Fibroblast of the aortic adventitia (primary cell): ENCODE data around the gene ALK. TPM values are rescaled to one million over a fixed set of nuclear protein-coding genes. Genes with fewer than 3 reads are reported as not detected.

ENCODE experiments used
- DNase-seq: peaks from one replicate; pipeline ENCODE4 v3.0.0-alpha.2; 2010; ENCODE audit warnings: low read depth
- H3K4me3 ChIP-seq: 2 replicates; pipeline ENCODE4 v1.5.1; 2011; ENCODE audit warnings: low read depth, mild to moderate bottlenecking, control low read depth, low read length, moderate library complexity
- total RNA-seq: library from RNA; depleted of rRNA; stranded (reverse); fragments of >200 nt; gene quantifications from 2 replicates; pipeline ENCODE4 v1.2.3, GENCODE V29; 2012; ENCODE audit warnings: low replicate concordance
- TF ChIP-seq, protein P1 (sequence below): IDR thresholded peaks from 2 replicates; pipeline ENCODE4 v1.5.1; 2011; ENCODE audit warnings: mild to moderate bottlenecking, low read length, control low read depth, inconsistent platforms; ENCODE audit not compliant: insufficient read depth

The ALK gene
- total RNA-seq, 1 donor, result 0.27 TPM

DNA sequence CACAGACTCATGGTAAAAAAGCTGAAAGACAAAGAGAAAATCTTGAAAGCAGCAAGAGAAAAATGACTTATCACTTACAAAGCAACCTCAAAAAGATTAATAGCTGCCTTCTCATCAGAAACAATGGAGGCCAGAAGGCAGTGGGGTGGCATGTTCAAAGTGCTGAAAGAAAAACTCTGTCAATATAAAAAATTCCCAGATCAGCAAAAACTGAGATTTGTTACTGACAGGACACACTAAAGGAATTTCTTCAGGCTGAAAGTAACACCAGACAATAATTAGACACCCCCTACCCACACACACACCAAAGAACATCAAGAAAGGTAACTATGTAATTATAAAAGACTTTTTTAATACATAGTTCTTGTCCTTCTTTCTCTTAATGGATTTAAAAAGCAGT lies 495.0 kb downstream of the ALK start:
- H3K4me3 ChIP-seq, result no peak overlapping the region
- no peak for DNase-seq
- TF ChIP-seq, protein P1, sequence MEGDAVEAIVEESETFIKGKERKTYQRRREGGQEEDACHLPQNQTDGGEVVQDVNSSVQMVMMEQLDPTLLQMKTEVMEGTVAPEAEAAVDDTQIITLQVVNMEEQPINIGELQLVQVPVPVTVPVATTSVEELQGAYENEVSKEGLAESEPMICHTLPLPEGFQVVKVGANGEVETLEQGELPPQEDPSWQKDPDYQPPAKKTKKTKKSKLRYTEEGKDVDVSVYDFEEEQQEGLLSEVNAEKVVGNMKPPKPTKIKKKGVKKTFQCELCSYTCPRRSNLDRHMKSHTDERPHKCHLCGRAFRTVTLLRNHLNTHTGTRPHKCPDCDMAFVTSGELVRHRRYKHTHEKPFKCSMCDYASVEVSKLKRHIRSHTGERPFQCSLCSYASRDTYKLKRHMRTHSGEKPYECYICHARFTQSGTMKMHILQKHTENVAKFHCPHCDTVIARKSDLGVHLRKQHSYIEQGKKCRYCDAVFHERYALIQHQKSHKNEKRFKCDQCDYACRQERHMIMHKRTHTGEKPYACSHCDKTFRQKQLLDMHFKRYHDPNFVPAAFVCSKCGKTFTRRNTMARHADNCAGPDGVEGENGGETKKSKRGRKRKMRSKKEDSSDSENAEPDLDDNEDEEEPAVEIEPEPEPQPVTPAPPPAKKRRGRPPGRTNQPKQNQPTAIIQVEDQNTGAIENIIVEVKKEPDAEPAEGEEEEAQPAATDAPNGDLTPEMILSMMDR, result no peak

DNA sequence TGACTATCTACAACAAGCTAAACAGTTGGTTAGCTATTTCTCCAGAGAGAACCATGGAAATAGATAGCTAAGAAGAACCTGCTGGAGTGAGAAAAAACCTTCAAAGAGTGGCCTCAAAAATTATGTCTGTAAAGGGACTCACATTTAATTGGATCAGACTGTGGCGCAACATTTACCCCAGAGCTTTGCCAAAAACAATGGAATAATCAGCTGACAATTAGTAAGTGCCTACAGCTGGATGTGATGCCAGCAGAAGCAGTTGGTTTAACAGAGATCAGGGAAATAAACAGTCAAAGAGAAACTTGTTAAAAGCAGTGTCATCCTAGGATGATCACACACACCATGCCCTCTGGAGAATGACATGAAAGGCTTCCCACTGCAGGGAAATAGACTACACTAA lies 495.5 kb downstream of the ALK start:
- H3K4me3 ChIP-seq, result no peak overlapping the region
- peak; percentile 4 for DNase-seq
- TF ChIP-seq, protein P1, result no peak

- H3K4me3 ChIP-seq, result no peak overlapping the region
- TF ChIP-seq, protein P1, result no peak
- DNase-seq, result no peak
Observed at GRCh38 chr2:29423061-29423666, 498.2 kb downstream of the ALK start.

- no peak for DNase-seq
- TF ChIP-seq, protein P1, result no peak
- H3K4me3 ChIP-seq, result no peak overlapping the region
Observed at GRCh38 chr2:29420999-29421782, 500.2 kb downstream of the ALK start.

DNA sequence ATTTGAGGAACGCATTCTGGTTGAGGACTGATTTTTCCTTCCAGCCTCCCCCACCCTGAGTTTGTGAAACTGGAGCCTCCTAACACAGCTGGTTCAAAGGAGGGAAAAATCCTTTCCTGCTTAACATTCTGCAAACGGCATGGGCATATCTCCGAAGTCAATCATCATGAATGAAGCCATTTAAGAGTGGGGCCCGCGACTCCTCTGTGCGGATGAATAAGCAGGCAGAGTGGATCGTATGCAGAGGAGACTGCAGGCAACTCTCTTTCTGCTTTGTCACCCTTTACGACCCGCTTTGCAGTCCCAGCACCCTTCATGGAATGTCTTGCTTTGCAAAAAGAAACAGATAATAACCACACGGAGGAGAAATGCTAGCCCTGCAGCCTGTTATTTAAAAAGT lies 500.9 kb downstream of the ALK start:
- DNase-seq, result no peak
- TF ChIP-seq, protein P1, result no peak
- no peak overlapping the region for H3K4me3 ChIP-seq

GRCh38 chr2:29417630-29418029 lies 503.8 kb downstream of the ALK start:
- no peak overlapping the region for H3K4me3 ChIP-seq
- TF ChIP-seq, protein P1, result no peak
- DNase-seq, result no peak
